K562 (cell line): ENCODE measurements around the gene PMIS2. TPM values are rescaled to one million over a fixed set of nuclear protein-coding genes. Genes with fewer than 3 reads are reported as not detected.

Source experiments
- ATAC-seq: fragments of 200-7000 bp; cut with Tn5 transposase; 3 replicates; pipeline ENCODE4 v1.9.1; 2020; ENCODE audit warnings: moderate library complexity
- BruUV-seq: library from RNA; stranded (reverse); fragments of 400-500 nt; replicated peaks from 2 replicates; lab custom pipeline; 2021; lab: Mats Ljungman, UMichigan
- CTCF ChIA-PET: fragments of 300-600 bp; formaldehyde crosslinking; extraction: SDS; loops from one replicate; lab custom pipeline; 2021; ENCODE audit warnings: low intra/inter-chr PET ratio; lab: Yijun Ruan, JAX
- POLR2A ChIA-PET: fragments of 300-600, 350-650 bp; sonication (Branson Sonifier 250); formaldehyde crosslinking; extraction: SDS; loops from one replicate; lab custom pipeline; 2021; ENCODE audit warnings: antibody characterized with exemption, inconsistent platforms; lab: Yijun Ruan, JAX
- DNase-seq, 4 experiments: peaks; one replicate each; pipeline versions ENCODE4 v3.0.0 to v3.0.0-alpha.2; 2011 to 2018; ENCODE audit warnings: low spot score in 3 of 4, mixed read lengths in 3 of 4; ENCODE audit errors: extremely low read depth in 1 of 4
- FAIRE-seq: peaks from 2 replicates; lab custom pipeline; 2011; peaks lifted over from hg19 to GRCh38; lab: Jason Lieb, UNC
- H2AFZ ChIP-seq: 2 replicates; pipeline ENCODE4 v1.6.0; 2011; ENCODE audit warnings: low read depth, low read length, control low read depth, inconsistent platforms
- H3K27ac ChIP-seq: fragments of 200-600 bp; 3 replicates; pipeline ENCODE4 v1.8.0; 2011; ENCODE audit warnings: low read depth, mild to moderate bottlenecking, control low read depth, inconsistent platforms, low read length, moderate library complexity, mixed read lengths; ENCODE audit errors: extremely low read depth
- H3K27me3 ChIP-seq, 2 experiments: fragments of 300-600 bp in 1 of 2; 2 replicates in 1 of 2; 3 replicates in 1 of 2; pipeline versions ENCODE4 v1.6.0 to v1.8.0; 2011; ENCODE audit warnings: inconsistent platforms in 2 of 2, low read length in 2 of 2, mild to moderate bottlenecking in 1 of 2, mixed read lengths in 1 of 2, moderate library complexity in 1 of 2; ENCODE audit not compliant: control insufficient read depth in 2 of 2, insufficient read depth in 2 of 2
- H3K36me3 ChIP-seq: fragments of 300-600 bp; 3 replicates; pipeline ENCODE4 v1.8.0; 2011; ENCODE audit warnings: mild to moderate bottlenecking, low read length, inconsistent platforms; ENCODE audit not compliant: control insufficient read depth, insufficient read depth
- H3K4me1 ChIP-seq, 2 experiments: fragments of 200-600 bp in 1 of 2; replicated peaks in 1 of 2; 2 replicates in 1 of 2; 3 replicates in 1 of 2; pipeline versions ENCODE4 v1.5.1 to v1.8.0; 2011; ENCODE audit warnings: inconsistent platforms in 2 of 2, low read length in 2 of 2, mild to moderate bottlenecking in 1 of 2, mixed read lengths in 1 of 2, moderate library complexity in 1 of 2; ENCODE audit not compliant: control insufficient read depth in 2 of 2, insufficient read depth in 2 of 2
- H3K4me2 ChIP-seq: 2 replicates; pipeline ENCODE4 v1.6.1; 2011; ENCODE audit warnings: low read length, control low read depth, inconsistent platforms, mixed read lengths; ENCODE audit not compliant: insufficient read depth
- H3K4me3 ChIP-seq: fragments of 200-600 bp; sonication (generic), shearing (Covaris generic); 2 replicates; pipeline ENCODE4 v1.5.1; 2016; ENCODE audit warnings: control low read depth, inconsistent platforms
- H3K79me2 ChIP-seq: fragments of 200-600 bp; 3 replicates; pipeline ENCODE4 v1.8.0; 2011; ENCODE audit warnings: low read length, inconsistent platforms; ENCODE audit not compliant: control insufficient read depth, insufficient read depth
- H3K9ac ChIP-seq, 2 experiments: 2 replicates each; pipeline versions ENCODE4 v1.6.0 to v1.6.1; 2011; ENCODE audit warnings: low read depth in 2 of 2, low read length in 2 of 2, control low read depth in 1 of 2, inconsistent platforms in 1 of 2, mild to moderate bottlenecking in 1 of 2, mixed read lengths in 1 of 2; ENCODE audit not compliant: insufficient read depth in 1 of 2
- H3K9me1 ChIP-seq: one replicate; pipeline ENCODE4 v1.6.0; 2011; ENCODE audit warnings: inconsistent platforms, mild to moderate bottlenecking, low read length, moderate library complexity; ENCODE audit not compliant: control insufficient read depth, insufficient read depth
- H3K9me3 ChIP-seq: replicated peaks from 2 replicates; pipeline ENCODE4 v1.5.1; 2011; ENCODE audit warnings: low read depth, low read length, inconsistent platforms; ENCODE audit not compliant: control insufficient read depth, insufficient read depth
- H4K20me1 ChIP-seq: replicated peaks from 2 replicates; pipeline ENCODE4 v1.6.1; 2011; ENCODE audit warnings: low read length, inconsistent platforms, mixed read lengths; ENCODE audit not compliant: control insufficient read depth, insufficient read depth
- HOXB6 ChIP-seq: fragments of 250-450 bp; sonication (Bioruptor Pico); IDR thresholded peaks from 2 replicates; pipeline ENCODE4 v1.5.1; 2022; ENCODE audit warnings: mild to moderate bottlenecking, borderline replicate concordance
- NFXL1 ChIP-seq: fragments of 450-650 bp; formaldehyde crosslinking; IDR thresholded peaks from 2 replicates; pipeline ENCODE4 v1.4.0; 2021; ENCODE audit warnings: mild to moderate bottlenecking
- POLR2B ChIP-seq: fragments of 450-650 bp; IDR thresholded peaks from 2 replicates; pipeline ENCODE4 v1.6.1; 2018; ENCODE audit warnings: low read depth; ENCODE audit not compliant: partially characterized antibody
- SMARCB1 ChIP-seq: IDR thresholded peaks from 2 replicates; pipeline ENCODE4 v1.6.1; 2011; ENCODE audit warnings: improper control_type of control experiment, low read depth; ENCODE audit not compliant: insufficient read length
- ZBTB12 ChIP-seq: fragments of 250-450 bp; sonication (Bioruptor Pico); IDR thresholded peaks from 2 replicates; pipeline ENCODE4 v1.4.0; 2020
- ZNF232 ChIP-seq: sonication (generic); formaldehyde crosslinking; IDR thresholded peaks from 2 replicates; pipeline ENCODE4 v1.8.0; 2022; ENCODE audit warnings: mild to moderate bottlenecking, missing genetic modification reagents
- WGBS: fragments of 100-300 bp; shearing (Covaris generic); methylation state at CpG from one replicate; pipeline ENCODE4 v1.1.6; 2016; ENCODE audit warnings: low coverage, mixed read lengths; ENCODE audit not compliant: insufficient coverage; ENCODE audit errors: missing lambda C conversion rate; 5-methylcytosine and 5-hydroxymethylcytosine counted together
- in situ Hi-C: fragments of 300-500 bp; cut with MboI; formaldehyde crosslinking; loops from 4 replicates; pipeline ENCODE4 v1.15.0; 2018; ENCODE audit warnings: inconsistent platforms, mixed read lengths
- intact Hi-C: fragments of 100-400 bp; cut with micrococcal nuclease; formaldehyde crosslinking; loops from 2 replicates; pipeline ENCODE4 v1.14.2; 2022
- polyA plus RNA-seq, 8 experiments: library from polyadenylated mRNA; depleted of rRNA in 4 of 8; stranded (reverse) in 5 of 8; unstranded in 3 of 8; fragments of >200 nt; fragmentation: Nextera tagmentation in 2 of 8; fragmentation: Illumina TruSeq in 1 of 8; extraction: Ambion mirVana in 2 of 8; extraction: Trizol in 1 of 8; gene quantifications; 2 replicates each; pipeline versions ENCODE4 v1.2.1 to v1.2.3, GENCODE V29; 2011 to 2014; ENCODE audit warnings: inconsistent platforms in 1 of 8, missing spikeins in 1 of 8
- total RNA-seq, 7 experiments: library from RNA; depleted of rRNA in 6 of 7; stranded (reverse); fragments of >200 nt in 6 of 7; fragmentation: Illumina TruSeq in 2 of 7; extraction: Trizol in 2 of 7; gene quantifications; 2 replicates each; pipeline versions ENCODE4 v1.2.1 to v1.2.3, GENCODE V29; 2011 to 2021; ENCODE audit warnings: low replicate concordance in 1 of 7

The PMIS2 gene
- total and polyA plus RNA-seq, 9 of the 15 experiments (the other 6 are each of a cell fraction or from before 2014, with no cell fraction given): not detected

GRCh38 chr19:35621708-35622107, 35.7 kb downstream of the PMIS2 start:
- intact Hi-C loops: no loop called here
- ChIA-PET CTCF (no interaction called here), POLR2A (interaction anchor here (0.6 kb wide), 1 partner anchor 28 kb away, joined by 3 read pairs; no protein-coding TSS in a partner anchor)
- FAIRE-seq (no peak), DNase-seq (no peak), ATAC-seq (no peak)
- Histone ChIP-seq H3K9ac (peak overlapping the region in 1 of 2 experiments; percentile 35; a peak in 1 of 4 replicates), H3K27ac (no peak overlapping the region), H3K4me2 (no peak overlapping the region), H3K36me3 (peaks cover 32% of the 10 kb centered on the region; the same call in 2 of the 3 replicates), H3K79me2 (no peaks in the 10 kb centered on the region), H3K9me3 (no peaks in the 10 kb centered on the region), H3K4me3 (no peak overlapping the region), H4K20me1 (no peaks in the 10 kb centered on the region), H2AFZ (no peak overlapping the region), H3K9me1 (no peaks in the 10 kb centered on the region), H3K4me1 (peaks cover 0 to 26% of the 10 kb centered on the region in 2 experiments; a peak in 2 of 5 replicates), H3K27me3 (no peaks in the 10 kb centered on the region)
- TF ChIP-seq ZBTB12: no peak
- TF ChIP-seq NFXL1: no peak
- no peak for TF ChIP-seq POLR2B
- TF ChIP-seq HOXB6: no peak
- no peak for TF ChIP-seq SMARCB1
- no peak for TF ChIP-seq ZNF232
- in situ Hi-C loops: no loop called here
- WGBS: 86% methylated on average over 8 of the region's 9 CpGs
- no TSS peak for BruUV-seq
